Neural progenitor cell (in vitro differentiated cells): ENCODE measurements around the gene PDGFRB. TPM values are rescaled to one million over a fixed set of nuclear protein-coding genes. Genes with fewer than 3 reads are reported as not detected.

Source experiments
- DNase-seq: peaks from one replicate; pipeline ENCODE4 v3.0.0-alpha.2; 2016; ENCODE audit warnings: low spot score
- H2AFZ ChIP-seq: fragments of 200-600 bp; sonication (generic); replicated peaks from 2 replicates; pipeline ENCODE4 v1.6.1; 2016; ENCODE audit warnings: antibody characterized with exemption
- H3F3A ChIP-seq: fragments of 200-600 bp; sonication (generic); 2 replicates; pipeline ENCODE4 v1.6.1; 2016; ENCODE audit warnings: antibody characterized with exemption, low read depth
- H3K27ac ChIP-seq: fragments of 200-600 bp; sonication (generic); 2 replicates; pipeline ENCODE4 v1.5.1; 2016; ENCODE audit warnings: mild to moderate bottlenecking
- H3K27me3 ChIP-seq: fragments of 200-600 bp; sonication (generic); 2 replicates; pipeline ENCODE4 v1.6.1; 2016; ENCODE audit warnings: mild to moderate bottlenecking, moderate library complexity
- H3K36me3 ChIP-seq: fragments of 200-600 bp; sonication (generic); 2 replicates; pipeline ENCODE4 v1.5.1; 2016
- H3K4me1 ChIP-seq: fragments of 200-600 bp; sonication (generic); 2 replicates; pipeline ENCODE4 v1.6.1; 2016; ENCODE audit warnings: mixed run types
- H3K4me2 ChIP-seq: fragments of 200-600 bp; sonication (generic); 2 replicates; pipeline ENCODE4 v1.6.1; 2016
- H3K4me3 ChIP-seq: fragments of 200-600 bp; sonication (generic); 2 replicates; pipeline ENCODE4 v1.5.1; 2016
- H3K79me2 ChIP-seq: fragments of 200-600 bp; sonication (generic); 2 replicates; pipeline ENCODE4 v1.6.1; 2016; ENCODE audit warnings: low read depth
- H3K9ac ChIP-seq: fragments of 200-600 bp; sonication (generic); 2 replicates; pipeline ENCODE4 v1.6.1; 2016
- H3K9me3 ChIP-seq: fragments of 200-600 bp; sonication (generic); 2 replicates; pipeline ENCODE4 v1.5.1; 2016; ENCODE audit warnings: low read depth
- H4K20me1 ChIP-seq: fragments of 200-600 bp; sonication (generic); 2 replicates; pipeline ENCODE4 v1.6.1; 2016; ENCODE audit warnings: low read depth
- H3K27ac Mint-ChIP-seq: 3 replicates; pipeline ENCODE4 v1.8.0; 2021; ENCODE audit warnings: mixed read lengths
- H3K27me3 Mint-ChIP-seq: 2 replicates; pipeline ENCODE4 v1.8.0; 2022; ENCODE audit warnings: low read depth, mild to moderate bottlenecking, inconsistent platforms, moderate library complexity, mixed read lengths; ENCODE audit not compliant: insufficient read depth
- H3K36me3 Mint-ChIP-seq: 3 replicates; pipeline ENCODE4 v1.8.0; 2021; ENCODE audit warnings: mixed read lengths
- H3K4me1 Mint-ChIP-seq: 3 replicates; pipeline ENCODE4 v1.8.0; 2021; ENCODE audit warnings: mixed read lengths
- H3K4me3 Mint-ChIP-seq: 3 replicates; pipeline ENCODE4 v1.8.0; 2021; ENCODE audit warnings: mild to moderate bottlenecking, moderate library complexity, mixed read lengths
- H3K9me3 Mint-ChIP-seq: 3 replicates; pipeline ENCODE4 v1.8.0; 2020; ENCODE audit warnings: mixed read lengths
- CTCF ChIP-seq: fragments of 200-600 bp; sonication (generic); IDR thresholded peaks from 2 replicates; pipeline ENCODE4 v1.5.1; 2017; ENCODE audit warnings: antibody characterized with exemption, mild to moderate bottlenecking
- EZH2 ChIP-seq: fragments of 200-600 bp; sonication (generic); IDR thresholded peaks from 2 replicates; pipeline ENCODE4 v1.6.1; 2017; ENCODE audit warnings: antibody characterized with exemption, mild to moderate bottlenecking, moderate library complexity
- EZH2phosphoT487 ChIP-seq: fragments of 200-600 bp; sonication (generic); IDR thresholded peaks from 2 replicates; pipeline ENCODE4 v1.6.1; 2017; ENCODE audit warnings: antibody characterized with exemption
- total RNA-seq: library from RNA; depleted of rRNA; stranded (reverse); fragments of >200 nt; gene quantifications from 2 replicates; pipeline ENCODE4 v1.2.3, GENCODE V29; 2015; ENCODE audit warnings: low replicate concordance

The PDGFRB gene
- total RNA-seq, 1 donor from 2014 or later, result 8.9 TPM

DNA sequence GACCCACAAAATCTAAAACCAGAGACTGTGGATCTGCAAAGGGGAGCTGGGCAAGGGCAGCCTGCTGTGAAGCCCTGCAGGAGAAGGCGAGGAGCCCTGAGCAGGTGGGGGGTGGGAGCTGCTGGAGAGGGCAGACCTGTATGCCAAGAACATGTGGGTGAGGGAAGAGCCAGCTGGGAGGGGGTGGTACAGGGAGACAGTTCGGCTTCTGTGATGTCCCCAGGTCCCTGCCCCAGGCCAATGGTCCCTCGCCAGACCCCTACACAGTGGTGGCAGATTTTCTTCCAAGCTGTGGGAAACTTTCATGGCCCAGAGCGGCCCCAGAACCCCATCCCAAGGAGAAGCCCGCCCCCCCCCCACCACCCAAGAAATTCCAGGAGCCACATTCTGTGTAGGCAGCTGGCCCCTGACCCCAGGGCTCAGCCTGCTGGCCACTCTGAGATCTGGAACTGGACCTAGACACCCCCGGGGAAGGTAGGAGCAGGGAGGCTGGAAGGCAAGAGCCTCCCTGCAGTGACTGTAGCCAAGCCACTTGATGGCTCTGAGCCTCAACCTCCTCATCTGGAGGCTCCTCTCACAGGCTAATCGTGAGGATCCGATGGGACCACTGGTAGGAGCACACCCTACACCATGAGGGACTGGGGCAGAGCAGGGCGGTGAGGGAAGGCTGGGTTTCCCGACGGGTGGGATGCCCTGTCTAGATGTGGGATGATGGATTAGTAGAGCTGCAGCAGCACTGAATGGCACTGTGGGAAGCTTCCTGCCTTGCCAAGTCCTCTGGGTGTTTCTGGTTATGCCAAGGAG, 46.7 kb downstream of the PDGFRB start:
- no peaks in the 10 kb centered on the region for H3K9me3 Mint-ChIP-seq
- Histone ChIP-seq H3F3A (peaks cover 8% of the 10 kb centered on the region), H3K36me3 (no peaks in the 10 kb centered on the region), H3K9me3 (no peaks in the 10 kb centered on the region), H3K27me3 (no peaks in the 10 kb centered on the region), H3K4me2 (no peak overlapping the region), H3K4me3 (no peak overlapping the region), H2AFZ (no peak overlapping the region), H4K20me1 (no peaks in the 10 kb centered on the region), H3K27ac (no peak overlapping the region), H3K4me1 (peaks cover 16% of the 10 kb centered on the region), H3K9ac (no peak overlapping the region), H3K79me2 (no peaks in the 10 kb centered on the region)
- no peaks in the 10 kb centered on the region for H3K36me3 Mint-ChIP-seq
- no peak overlapping the region for H3K4me3 Mint-ChIP-seq
- TF ChIP-seq EZH2 (no peak), CTCF (no peak), EZH2phosphoT487 (no peak)
- peaks cover 3% of the 10 kb centered on the region for H3K27me3 Mint-ChIP-seq
- no peak for DNase-seq
- peak overlapping the region; percentile 14 for H3K27ac Mint-ChIP-seq
- H3K4me1 Mint-ChIP-seq, result peaks cover 41% of the 10 kb centered on the region

GRCh38 chr5:150107909-150108447, 47.7 kb downstream of the PDGFRB start:
- Mint-ChIP-seq H3K27me3 (peaks cover 3% of the 10 kb centered on the region), H3K4me3 (no peak overlapping the region), H3K36me3 (no peaks in the 10 kb centered on the region), H3K9me3 (no peaks in the 10 kb centered on the region), H3K4me1 (peaks cover 35% of the 10 kb centered on the region), H3K27ac (peak overlapping the region; percentile 20)
- DNase-seq, result no peak
- Histone ChIP-seq H3K4me3 (no peak overlapping the region), H3K4me1 (peaks cover 16% of the 10 kb centered on the region), H3K36me3 (no peaks in the 10 kb centered on the region), H3K9ac (no peak overlapping the region), H3K4me2 (no peak overlapping the region), H4K20me1 (no peaks in the 10 kb centered on the region), H3K27ac (no peak overlapping the region), H3K27me3 (no peaks in the 10 kb centered on the region), H3F3A (peaks cover 8% of the 10 kb centered on the region), H2AFZ (no peak overlapping the region), H3K79me2 (no peaks in the 10 kb centered on the region), H3K9me3 (no peaks in the 10 kb centered on the region)
- TF ChIP-seq CTCF (no peak), EZH2phosphoT487 (no peak), EZH2 (no peak)

- Histone ChIP-seq H3K4me1 (peaks cover 8% of the 10 kb centered on the region), H3K4me3 (no peak overlapping the region), H3F3A (no peaks in the 10 kb centered on the region), H3K27ac (no peak overlapping the region), H3K79me2 (no peaks in the 10 kb centered on the region), H2AFZ (no peak overlapping the region), H3K9ac (no peak overlapping the region), H4K20me1 (no peaks in the 10 kb centered on the region), H3K4me2 (no peak overlapping the region), H3K9me3 (no peaks in the 10 kb centered on the region), H3K36me3 (no peaks in the 10 kb centered on the region), H3K27me3 (no peaks in the 10 kb centered on the region)
- Mint-ChIP-seq H3K9me3 (no peaks in the 10 kb centered on the region), H3K4me3 (no peak overlapping the region), H3K36me3 (no peaks in the 10 kb centered on the region), H3K27me3 (peaks cover 3% of the 10 kb centered on the region), H3K4me1 (peaks cover 24% of the 10 kb centered on the region), H3K27ac (peak overlapping the region; percentile 3)
- no peak for DNase-seq
- TF ChIP-seq CTCF (no peak), EZH2 (no peak), EZH2phosphoT487 (no peak)
Measured at GRCh38 chr5:150106674-150107426, 48.8 kb downstream of the PDGFRB start.
